Endothelial cell of umbilical vein (primary cell): ENCODE data around the gene HRK. TPM values are rescaled to one million over a fixed set of nuclear protein-coding genes. Genes with fewer than 3 reads are reported as not detected.

ENCODE experiments used
- BruUV-seq: library from RNA; stranded (reverse); fragments of 400-500 nt; replicated peaks from 2 replicates; lab custom pipeline; 2021; lab: Mats Ljungman, UMichigan
- CTCF ChIA-PET: fragments of 300-600, 350-600 bp; sonication (Branson Sonifier 250); formaldehyde crosslinking; loops from one replicate; lab custom pipeline; 2021; ENCODE audit warnings: antibody characterized with exemption, inconsistent platforms; lab: Charles Lee
- POLR2A ChIA-PET: fragments of 300-600, 350-600 bp; sonication (Branson Sonifier 250); formaldehyde crosslinking; loops from one replicate; lab custom pipeline; 2021; ENCODE audit warnings: antibody characterized with exemption, inconsistent platforms; lab: Charles Lee
- DNase-seq: peaks from one replicate; pipeline ENCODE4 v3.0.0-alpha.2; 2011; ENCODE audit warnings: low read depth, low spot score
- FAIRE-seq: peaks from 2 replicates; lab custom pipeline; 2011; peaks lifted over from hg19 to GRCh38; lab: Jason Lieb, UNC
- H2AFZ ChIP-seq: 2 replicates; pipeline ENCODE4 v1.6.0; 2012; ENCODE audit warnings: low read depth, low read length, control low read depth, inconsistent platforms
- H3K27ac ChIP-seq: 2 replicates; pipeline ENCODE4 v1.5.1; 2011; ENCODE audit warnings: low read depth, mild to moderate bottlenecking, control low read depth, low read length, moderate library complexity; ENCODE audit not compliant: insufficient read depth
- H3K27me3 ChIP-seq, 2 experiments: 2 replicates each; pipeline versions ENCODE4 v1.6.0 to v1.6.1; 2011; ENCODE audit warnings: low read length in 2 of 2, mixed read lengths in 1 of 2; ENCODE audit not compliant: control insufficient read depth in 2 of 2, insufficient read depth in 2 of 2
- H3K36me3 ChIP-seq, 2 experiments: 2 replicates in 1 of 2; 3 replicates in 1 of 2; pipeline ENCODE4 v1.5.1; 2011; ENCODE audit warnings: low read length in 2 of 2, mild to moderate bottlenecking in 1 of 2, moderate library complexity in 1 of 2; ENCODE audit not compliant: control insufficient read depth in 2 of 2, insufficient read depth in 2 of 2; ENCODE audit errors: extremely low read depth in 1 of 2
- H3K4me1 ChIP-seq: 3 replicates; pipeline ENCODE4 v1.5.1; 2011; ENCODE audit warnings: mild to moderate bottlenecking, low read length; ENCODE audit not compliant: control insufficient read depth, insufficient read depth; ENCODE audit errors: extremely low read depth
- H3K4me2 ChIP-seq: 2 replicates; pipeline ENCODE4 v1.6.1; 2011; ENCODE audit warnings: low read length, control low read depth, mixed read lengths; ENCODE audit not compliant: insufficient read depth
- H3K4me3 ChIP-seq, 3 experiments: fragments of 200-600 bp in 1 of 3; sonication (generic), shearing (Covaris generic) in 1 of 3; replicated peaks in 1 of 3; 2 replicates each; pipeline ENCODE4 v1.5.1; 2011 to 2016; ENCODE audit warnings: control low read depth in 3 of 3, low read length in 3 of 3, mild to moderate bottlenecking in 2 of 3, inconsistent platforms in 1 of 3, low read depth in 1 of 3, moderate library complexity in 1 of 3; ENCODE audit not compliant: insufficient read depth in 1 of 3
- H3K79me2 ChIP-seq: 2 replicates; pipeline ENCODE4 v1.6.0; 2012; ENCODE audit warnings: low read length, inconsistent platforms; ENCODE audit not compliant: control insufficient read depth, insufficient read depth
- H3K9ac ChIP-seq: replicated peaks from 2 replicates; pipeline ENCODE3; 2011; ENCODE audit warnings: low read length, control low read depth; ENCODE audit not compliant: insufficient read depth; ENCODE audit errors: extremely low read depth
- H3K9me1 ChIP-seq: replicated peaks from 3 replicates; pipeline ENCODE4 v1.6.0; 2011; ENCODE audit warnings: mild to moderate bottlenecking, low read length; ENCODE audit not compliant: control insufficient read depth, insufficient read depth; ENCODE audit errors: extremely low read depth
- H3K9me3 ChIP-seq: replicated peaks from 2 replicates; pipeline ENCODE4 v1.5.1; 2012; ENCODE audit warnings: low read length, inconsistent platforms; ENCODE audit not compliant: control insufficient read depth, insufficient read depth
- H4K20me1 ChIP-seq: replicated peaks from 2 replicates; pipeline ENCODE3; 2011; ENCODE audit warnings: mild to moderate bottlenecking, low read length; ENCODE audit not compliant: control insufficient read depth, insufficient read depth; ENCODE audit errors: extremely low read depth
- CTCF ChIP-seq, 2 donors: IDR thresholded peaks; 1 replicate in 1 of 2; 2 replicates in 1 of 2; pipeline ENCODE4 v1.5.1; 2011; ENCODE audit warnings: low read length in 2 of 2, mild to moderate bottlenecking in 2 of 2, moderate library complexity in 2 of 2, control low read depth in 1 of 2, inconsistent platforms in 1 of 2, low read depth in 1 of 2; ENCODE audit not compliant: insufficient read depth in 1 of 2; ENCODE audit errors: extremely low read depth in 1 of 2
- EZH2 ChIP-seq: IDR thresholded peaks from 2 replicates; pipeline ENCODE4 v1.6.1; 2012; ENCODE audit warnings: borderline replicate concordance, low read depth, mild to moderate bottlenecking, moderate library complexity, low read length, inconsistent platforms; ENCODE audit not compliant: severe bottlenecking
- FOS ChIP-seq: IDR thresholded peaks from 2 replicates; pipeline ENCODE4 v1.6.1; 2011; ENCODE audit warnings: mild to moderate bottlenecking, low read length, moderate library complexity, borderline replicate concordance; ENCODE audit not compliant: insufficient read depth
- GATA2 ChIP-seq: IDR thresholded peaks from 2 replicates; pipeline ENCODE4 v1.7.0; 2011; ENCODE audit warnings: low read depth, mild to moderate bottlenecking, moderate library complexity, mixed read lengths, low read length; ENCODE audit not compliant: insufficient read length, insufficient read depth
- JUN ChIP-seq: IDR thresholded peaks from 2 replicates; pipeline ENCODE4 v1.6.1; 2011; ENCODE audit warnings: borderline replicate concordance, low read depth; ENCODE audit not compliant: insufficient read length, insufficient read depth
- MAX ChIP-seq: IDR thresholded peaks from 2 replicates; pipeline ENCODE4 v1.6.1; 2011; ENCODE audit not compliant: insufficient read depth, insufficient read length
- MYC ChIP-seq: IDR thresholded peaks from one replicate; pipeline ENCODE4 v1.6.1; 2011; ENCODE audit warnings: mild to moderate bottlenecking, low read depth, low read length
- POLR2A ChIP-seq: IDR thresholded peaks from 2 replicates; pipeline ENCODE4 v1.6.1; 2012; ENCODE audit warnings: low read depth, mild to moderate bottlenecking, control low read depth, low read length
- POLR2AphosphoS5 ChIP-seq: IDR thresholded peaks from 2 replicates; pipeline ENCODE4 v1.6.1; 2012; ENCODE audit warnings: low read depth, mild to moderate bottlenecking, control low read depth, low read length, moderate library complexity; ENCODE audit not compliant: insufficient read depth
- dilution Hi-C: fragments of 300-500 bp; cut with MboI; formaldehyde crosslinking; loops from one replicate; pipeline ENCODE4 v1.15.0; 2019; ENCODE audit warnings: low sequenced_read_pairs; ENCODE audit not compliant: extremely low pct_ligation_motif_present
- intact Hi-C: fragments of 100-400 bp; cut with micrococcal nuclease; formaldehyde crosslinking; loops from one replicate; pipeline ENCODE4 v1.10.0; 2022
- polyA plus RNA-seq, 4 experiments: library from polyadenylated mRNA; depleted of rRNA in 3 of 4; stranded (reverse) in 3 of 4; unstranded in 1 of 4; fragments of >200 nt; gene quantifications; 2 replicates each; pipeline versions ENCODE4 v1.2.1 to v1.2.3, GENCODE V29; 2011 to 2012; ENCODE audit warnings: missing spikeins in 1 of 4
- total RNA-seq: library from RNA; stranded (reverse); gene quantifications from 2 replicates; pipeline ENCODE4 v1.2.3, GENCODE V29; 2021

Gene HRK
- total and polyA plus RNA-seq, 2 donors (not counting 3 experiments of a cell fraction or from before 2014, with no cell fraction given): not detected

GRCh38 chr12:116835484-116835883 is 45.8 kb downstream of the HRK start:
- Histone ChIP-seq H3K4me3 (no peak overlapping the region), H4K20me1 (no peaks in the 10 kb centered on the region), H3K4me2 (no peak overlapping the region), H3K27ac (no peak overlapping the region), H3K9ac (no peak overlapping the region), H3K9me1 (no peaks in the 10 kb centered on the region), H3K36me3 (no peaks in the 10 kb centered on the region), H3K27me3 (no peaks in the 10 kb centered on the region), H3K4me1 (no peaks in the 10 kb centered on the region), H3K79me2 (no peaks in the 10 kb centered on the region), H3K9me3 (no peaks in the 10 kb centered on the region), H2AFZ (no peak overlapping the region)
- FAIRE-seq: no peak
- intact Hi-C loops (no loop called here), dilution Hi-C loops (no loop called here)
- no peak for TF ChIP-seq FOS
- TF ChIP-seq GATA2: no peak
- no peak for TF ChIP-seq MYC
- no TSS peak for BruUV-seq
- no peak for DNase-seq
- ChIA-PET CTCF (no interaction called here), POLR2A (no interaction called here)

GRCh38 chr12:116833474-116833873 is 47.8 kb downstream of the HRK start:
- Histone ChIP-seq H3K4me3 (no peak overlapping the region), H3K4me2 (no peak overlapping the region), H3K36me3 (no peaks in the 10 kb centered on the region), H3K9ac (no peak overlapping the region), H4K20me1 (no peaks in the 10 kb centered on the region), H3K79me2 (no peaks in the 10 kb centered on the region), H3K27ac (no peak overlapping the region), H3K27me3 (no peaks in the 10 kb centered on the region), H3K9me1 (no peaks in the 10 kb centered on the region), H3K9me3 (no peaks in the 10 kb centered on the region), H2AFZ (no peak overlapping the region), H3K4me1 (no peaks in the 10 kb centered on the region)
- ChIA-PET POLR2A (no interaction called here), CTCF (no interaction called here)
- dilution Hi-C loops: no loop called here
- FAIRE-seq (no peak), DNase-seq (no peak)
- BruUV-seq: no TSS peak
- intact Hi-C loops: no loop called here
- TF ChIP-seq MAX (no peak), JUN (no peak), GATA2 (no peak), CTCF (IDR thresholded peaks at IDR 0.05; ENCODE audit: extremely low read depth in 1 of 2, insufficient read depth in 1 of 2, low read depth in 1 of 2, low read length in 2 of 2) (no peak), POLR2AphosphoS5 (no peak), EZH2 (no peak), FOS (no peak), POLR2A (no peak), MYC (no peak)
